ENCODE measurements around the gene STK4.

Gene STK4

GRCh38 chr20:44936510-44936909 is 29.8 kb upstream of the STK4 start:
- Histone ChIP-seq H3K9ac (ENCODE audit: low read length) (no peak overlapping the region), H3K27me3 (ENCODE audit: control insufficient read depth in 1 of 2, insufficient read depth in 2 of 2, low read length in 2 of 2) (no peaks in the 10 kb centered on the region), H3K4me1 (ENCODE audit: insufficient read depth, low read length) (no peaks in the 10 kb centered on the region), H3K9me3 (ENCODE audit: low read length) (no peaks in the 10 kb centered on the region), H3K27ac (ENCODE audit: low read depth, low read length) (no peak overlapping the region), H3K4me3 (ENCODE audit: low read depth in 1 of 2, low read length in 2 of 2) (no peak overlapping the region), H3K36me3 (ENCODE audit: insufficient read depth, low read length) (peaks cover 15% of the 10 kb centered on the region)

GRCh38 chr20:44938637-44939036 is 27.7 kb upstream of the STK4 start:
- Histone ChIP-seq H3K27ac (ENCODE audit: low read depth, low read length) (no peak overlapping the region), H3K36me3 (ENCODE audit: insufficient read depth, low read length) (peaks cover 36% of the 10 kb centered on the region), H3K27me3 (ENCODE audit: control insufficient read depth in 1 of 2, insufficient read depth in 2 of 2, low read length in 2 of 2) (no peaks in the 10 kb centered on the region), H3K9ac (ENCODE audit: low read length) (no peak overlapping the region), H3K9me3 (ENCODE audit: low read length) (no peaks in the 10 kb centered on the region), H3K4me3 (ENCODE audit: low read depth in 1 of 2, low read length in 2 of 2) (no peak overlapping the region), H3K4me1 (ENCODE audit: insufficient read depth, low read length) (no peaks in the 10 kb centered on the region)

GRCh38 chr20:44941120-44941691 is 25.1 kb upstream of the STK4 start:
- H3K4me3 ChIP-seq (ENCODE audit: low read depth in 1 of 2, low read length in 2 of 2) = no peak overlapping the region
- no peak overlapping the region for H3K9ac ChIP-seq (ENCODE audit: low read length)
- H3K27me3 ChIP-seq (ENCODE audit: control insufficient read depth in 1 of 2, insufficient read depth in 2 of 2, low read length in 2 of 2) = no peaks in the 10 kb centered on the region
- no peak overlapping the region for H3K27ac ChIP-seq (ENCODE audit: low read depth, low read length)
- H3K9me3 ChIP-seq (ENCODE audit: low read length) = no peaks in the 10 kb centered on the region
- H3K36me3 ChIP-seq (ENCODE audit: insufficient read depth, low read length) = peaks cover 54% of the 10 kb centered on the region
- no peaks in the 10 kb centered on the region for H3K4me1 ChIP-seq (ENCODE audit: insufficient read depth, low read length)

GRCh38 chr20:44942264-44942973 is 23.9 kb upstream of the STK4 start:
- H3K27me3 ChIP-seq (ENCODE audit: control insufficient read depth in 1 of 2, insufficient read depth in 2 of 2, low read length in 2 of 2) = no peaks in the 10 kb centered on the region
- no peaks in the 10 kb centered on the region for H3K4me1 ChIP-seq (ENCODE audit: insufficient read depth, low read length)
- no peak overlapping the region for H3K9ac ChIP-seq (ENCODE audit: low read length)
- H3K9me3 ChIP-seq (ENCODE audit: low read length) = no peaks in the 10 kb centered on the region
- H3K36me3 ChIP-seq (ENCODE audit: insufficient read depth, low read length) = peaks cover 58% of the 10 kb centered on the region
- no peak overlapping the region for H3K4me3 ChIP-seq (ENCODE audit: low read depth in 1 of 2, low read length in 2 of 2)
- no peak overlapping the region for H3K27ac ChIP-seq (ENCODE audit: low read depth, low read length)

GRCh38 chr20:44943828-44944227 is 22.5 kb upstream of the STK4 start:
- Histone ChIP-seq H3K27ac (ENCODE audit: low read depth, low read length) (no peak overlapping the region), H3K9me3 (ENCODE audit: low read length) (no peaks in the 10 kb centered on the region), H3K4me3 (ENCODE audit: low read depth in 1 of 2, low read length in 2 of 2) (no peak overlapping the region), H3K36me3 (ENCODE audit: insufficient read depth, low read length) (peaks cover 62% of the 10 kb centered on the region), H3K4me1 (ENCODE audit: insufficient read depth, low read length) (no peaks in the 10 kb centered on the region), H3K27me3 (ENCODE audit: control insufficient read depth in 1 of 2, insufficient read depth in 2 of 2, low read length in 2 of 2) (no peaks in the 10 kb centered on the region), H3K9ac (ENCODE audit: low read length) (no peak overlapping the region)

- H3K27ac ChIP-seq (ENCODE audit: low read depth, low read length) = no peak overlapping the region
- no peak overlapping the region for H3K4me3 ChIP-seq (ENCODE audit: low read depth in 1 of 2, low read length in 2 of 2)
- H3K4me1 ChIP-seq (ENCODE audit: insufficient read depth, low read length) = no peaks in the 10 kb centered on the region
- no peak overlapping the region for H3K9ac ChIP-seq (ENCODE audit: low read length)
- H3K36me3 ChIP-seq (ENCODE audit: insufficient read depth, low read length) = peaks cover 71% of the 10 kb centered on the region
- no peaks in the 10 kb centered on the region for H3K27me3 ChIP-seq (ENCODE audit: control insufficient read depth in 1 of 2, insufficient read depth in 2 of 2, low read length in 2 of 2)
- no peaks in the 10 kb centered on the region for H3K9me3 ChIP-seq (ENCODE audit: low read length)
Measured at GRCh38 chr20:44945261-44945660, 21.1 kb upstream of the STK4 start.

- Histone ChIP-seq H3K27ac (ENCODE audit: low read depth, low read length) (no peak overlapping the region), H3K27me3 (ENCODE audit: control insufficient read depth in 1 of 2, insufficient read depth in 2 of 2, low read length in 2 of 2) (no peaks in the 10 kb centered on the region), H3K9me3 (ENCODE audit: low read length) (no peaks in the 10 kb centered on the region), H3K4me3 (ENCODE audit: low read depth in 1 of 2, low read length in 2 of 2) (no peak overlapping the region), H3K36me3 (ENCODE audit: insufficient read depth, low read length) (peaks cover 75% of the 10 kb centered on the region), H3K9ac (ENCODE audit: low read length) (no peak overlapping the region), H3K4me1 (ENCODE audit: insufficient read depth, low read length) (no peaks in the 10 kb centered on the region)
Measured at GRCh38 chr20:44946271-44946852, 19.9 kb upstream of the STK4 start.

- H3K27ac ChIP-seq (ENCODE audit: low read depth, low read length) = no peak overlapping the region
- H3K36me3 ChIP-seq (ENCODE audit: insufficient read depth, low read length) = peaks cover 65% of the 10 kb centered on the region
- H3K9ac ChIP-seq (ENCODE audit: low read length) = no peak overlapping the region
- no peaks in the 10 kb centered on the region for H3K9me3 ChIP-seq (ENCODE audit: low read length)
- H3K27me3 ChIP-seq (ENCODE audit: control insufficient read depth in 1 of 2, insufficient read depth in 2 of 2, low read length in 2 of 2) = no peaks in the 10 kb centered on the region
- no peaks in the 10 kb centered on the region for H3K4me1 ChIP-seq (ENCODE audit: insufficient read depth, low read length)
- no peak overlapping the region for H3K4me3 ChIP-seq (ENCODE audit: low read depth in 1 of 2, low read length in 2 of 2)
Measured at GRCh38 chr20:44948107-44948506, 18.2 kb upstream of the STK4 start.

- Histone ChIP-seq H3K4me3 (ENCODE audit: low read depth in 1 of 2, low read length in 2 of 2) (no peak overlapping the region), H3K27me3 (ENCODE audit: control insufficient read depth in 1 of 2, insufficient read depth in 2 of 2, low read length in 2 of 2) (no peaks in the 10 kb centered on the region), H3K27ac (ENCODE audit: low read depth, low read length) (no peak overlapping the region), H3K9ac (ENCODE audit: low read length) (no peak overlapping the region), H3K4me1 (ENCODE audit: insufficient read depth, low read length) (no peaks in the 10 kb centered on the region), H3K36me3 (ENCODE audit: insufficient read depth, low read length) (peaks cover 64% of the 10 kb centered on the region), H3K9me3 (ENCODE audit: low read length) (no peaks in the 10 kb centered on the region)
Measured at GRCh38 chr20:44948513-44948912, 17.8 kb upstream of the STK4 start.

GRCh38 chr20:44950368-44950767 is 15.9 kb upstream of the STK4 start:
- Histone ChIP-seq H3K4me3 (ENCODE audit: low read depth in 1 of 2, low read length in 2 of 2) (no peak overlapping the region), H3K27ac (ENCODE audit: low read depth, low read length) (no peak overlapping the region), H3K4me1 (ENCODE audit: insufficient read depth, low read length) (no peaks in the 10 kb centered on the region), H3K9ac (ENCODE audit: low read length) (no peak overlapping the region), H3K9me3 (ENCODE audit: low read length) (no peaks in the 10 kb centered on the region), H3K36me3 (ENCODE audit: insufficient read depth, low read length) (peaks cover 68% of the 10 kb centered on the region), H3K27me3 (ENCODE audit: control insufficient read depth in 1 of 2, insufficient read depth in 2 of 2, low read length in 2 of 2) (no peaks in the 10 kb centered on the region)

- Histone ChIP-seq H3K27ac (ENCODE audit: low read depth, low read length) (no peak overlapping the region), H3K4me1 (ENCODE audit: insufficient read depth, low read length) (no peaks in the 10 kb centered on the region), H3K4me3 (ENCODE audit: low read depth in 1 of 2, low read length in 2 of 2) (no peak overlapping the region), H3K9ac (ENCODE audit: low read length) (no peak overlapping the region), H3K27me3 (ENCODE audit: control insufficient read depth in 1 of 2, insufficient read depth in 2 of 2, low read length in 2 of 2) (no peaks in the 10 kb centered on the region), H3K9me3 (ENCODE audit: low read length) (no peaks in the 10 kb centered on the region), H3K36me3 (ENCODE audit: insufficient read depth, low read length) (peaks cover 70% of the 10 kb centered on the region)
Measured at GRCh38 chr20:44952731-44953130, 13.6 kb upstream of the STK4 start.

GRCh38 chr20:44954211-44954610 is 12.1 kb upstream of the STK4 start:
- Histone ChIP-seq H3K9me3 (ENCODE audit: low read length) (no peaks in the 10 kb centered on the region), H3K4me3 (ENCODE audit: low read depth in 1 of 2, low read length in 2 of 2) (no peak overlapping the region), H3K4me1 (ENCODE audit: insufficient read depth, low read length) (peaks cover 6% of the 10 kb centered on the region), H3K27me3 (ENCODE audit: control insufficient read depth in 1 of 2, insufficient read depth in 2 of 2, low read length in 2 of 2) (no peaks in the 10 kb centered on the region), H3K9ac (ENCODE audit: low read length) (no peak overlapping the region), H3K36me3 (ENCODE audit: insufficient read depth, low read length) (peaks cover 58% of the 10 kb centered on the region), H3K27ac (ENCODE audit: low read depth, low read length) (no peak overlapping the region)
